Lung (tissue), 12 donors: Measurements from ENCODE around the gene MISP3. TPM values are rescaled to one million over a fixed set of nuclear protein-coding genes. Genes with fewer than 3 reads are reported as not detected.
"Not testable (repeated sequence)": the region's sequence is repeated elsewhere in the genome, so short reads cannot be mapped to it uniquely, and the experiment has no call there.

Experiments
- ATAC-seq: fragments of 200-7000 bp; cut with Tn5 transposase; one replicate; pipeline ENCODE4 v1.9.1; 2020; ENCODE audit warnings: moderate number of reproducible peaks; ENCODE audit not compliant: insufficient read depth, low FRiP score
- DNase-seq, 3 donors: peaks; one replicate each; pipeline ENCODE4 v3.0.0-alpha.2; 2013 to 2017
- H3K27ac ChIP-seq, 2 donors: one replicate each; pipeline ENCODE4 v1.5.1; 2013; ENCODE audit warnings: mild to moderate bottlenecking in 2 of 2, moderate library complexity in 2 of 2, control low read depth in 1 of 2, inconsistent platforms in 1 of 2, low read depth in 1 of 2, low read length in 1 of 2
- H3K27me3 ChIP-seq, 3 donors: one replicate each; pipeline ENCODE4 v1.5.1; 2013; ENCODE audit warnings: low read length in 2 of 3; ENCODE audit not compliant: control insufficient read depth in 3 of 3, insufficient read depth in 3 of 3
- H3K36me3 ChIP-seq, 4 donors: one replicate each; pipeline ENCODE4 v1.5.1; 2013; ENCODE audit warnings: low read length in 4 of 4, mild to moderate bottlenecking in 1 of 4, moderate library complexity in 1 of 4; ENCODE audit not compliant: control insufficient read depth in 4 of 4, insufficient read depth in 4 of 4
- H3K4me1 ChIP-seq, 5 donors: one replicate each; pipeline ENCODE4 v1.5.1; 2013; ENCODE audit warnings: low read length in 5 of 5, mild to moderate bottlenecking in 2 of 5, moderate library complexity in 1 of 5; ENCODE audit not compliant: control insufficient read depth in 5 of 5, insufficient read depth in 5 of 5
- H3K4me3 ChIP-seq: one replicate; pipeline ENCODE4 v1.5.1; 2013; ENCODE audit warnings: mild to moderate bottlenecking, control low read depth, moderate library complexity
- H3K9ac ChIP-seq, 2 donors: one replicate each; pipeline ENCODE4 v1.5.1; 2013; ENCODE audit warnings: low read length in 2 of 2, control low read depth in 1 of 2; ENCODE audit not compliant: insufficient read depth in 1 of 2
- H3K9me3 ChIP-seq, 4 donors: one replicate each; pipeline ENCODE4 v1.5.1; 2013; ENCODE audit warnings: low read length in 3 of 4, mild to moderate bottlenecking in 1 of 4, moderate library complexity in 1 of 4; ENCODE audit not compliant: control insufficient read depth in 4 of 4, insufficient read depth in 3 of 4
- CTCF ChIP-seq: IDR thresholded peaks from 2 replicates; pipeline ENCODE4 v1.5.1; 2012; ENCODE audit warnings: mild to moderate bottlenecking; ENCODE audit errors: control extremely low read depth, extremely low read depth
- WGBS, 2 donors: extraction: QIAGEN DNeasy Blood & Tissue Kit; methylation state at CpG; one replicate each; pipeline ENCODE4 v1.1.7; 2013; 5-methylcytosine and 5-hydroxymethylcytosine counted together
- polyA plus RNA-seq, 2 donors: library from polyadenylated mRNA; stranded (reverse); fragments of 200-250 nt; gene quantifications; one replicate each; pipeline ENCODE4 v1.2.1, GENCODE V29; 2013
- total RNA-seq, 2 donors: library from RNA; depleted of rRNA in 1 of 2; stranded (reverse); fragments of >200 nt in 1 of 2; gene quantifications; one replicate each; pipeline ENCODE4 v1.2.1, GENCODE V29; 2014 to 2021
- donor health status: control.
- donor health status: control.
- donor health status: Bipolar disorder and iron deficiency.
- donor health status: healthy.
- donor health status: DM: yes; HTN: yes; CAD: no.

MISP3 gene
- total and polyA plus RNA-seq, 4 donors: 3.5 to 11.2 (median 7.4) TPM

GRCh38 chr19:14031719-14032480, 40.7 kb upstream of the MISP3 start, which contains the start of gene IL27RA:
TSS of gene IL27RA (plus strand) at chr19:14031762. CDS start at chr19:14031873, 111 bp downstream.
- no peaks in the 10 kb centered on the region for H3K36me3 ChIP-seq
- WGBS, 2 donors: 0% methylated on average over 62 to 63 of the region's 63 CpGs
- no peaks in the 10 kb centered on the region for H3K9me3 ChIP-seq
- DNase-seq (peak; percentile 73 to 80 (median 79)), ATAC-seq (peak; percentile 75)
- peak; percentile 26 for TF ChIP-seq CTCF
- peak within 1 kb of the TSS; percentile 32 to 46 for H3K9ac ChIP-seq
- peaks cover 0 to 11% (median 7%) of the 10 kb centered on the region in 3 donors for H3K27me3 ChIP-seq
- peak within 1 kb of the TSS; percentile 74 for H3K4me3 ChIP-seq
- peaks cover 0 to 7% (median 0%) of the 10 kb centered on the region in 5 donors for H3K4me1 ChIP-seq
- peak within 1 kb of the TSS; percentile 60 to 96 for H3K27ac ChIP-seq

- no peak for DNase-seq
- Histone ChIP-seq H3K27ac (no peak overlapping the region), H3K27me3 (peaks cover 0 to 3% (median 2%) of the 10 kb centered on the region in 3 donors), H3K4me1 (peaks cover 0 to 7% (median 0%) of the 10 kb centered on the region in 5 donors), H3K36me3 (no peaks in the 10 kb centered on the region), H3K4me3 (no peak overlapping the region), H3K9me3 (no peaks in the 10 kb centered on the region), H3K9ac (no peak overlapping the region)
- WGBS, 2 donors: 97% methylated on average over 2 of the region's 2 CpGs
- ATAC-seq: no peak
- TF ChIP-seq CTCF: no peak
Measured at GRCh38 chr19:14033946-14034345, 38.6 kb upstream of the MISP3 start.

- DNase-seq: not testable (repeated sequence)
- 90 to 95% methylated on average over 12 of the region's 12 CpGs for WGBS, 2 donors
Measured at GRCh38 chr19:14035159-14035558, 37.4 kb upstream of the MISP3 start.

GRCh38 chr19:14035706-14036105, 36.9 kb upstream of the MISP3 start:
- H3K27me3 ChIP-seq: no peaks in the 10 kb centered on the region
- WGBS, 2 donors: 85 to 86% methylated on average over 7 of the region's 7 CpGs
- DNase-seq: no peak
- H3K27ac ChIP-seq: no peak overlapping the region
- no peak overlapping the region for H3K9ac ChIP-seq
- ATAC-seq: no peak
- no peaks in the 10 kb centered on the region for H3K9me3 ChIP-seq
- peaks cover 0 to 7% (median 0%) of the 10 kb centered on the region in 5 donors for H3K4me1 ChIP-seq
- H3K36me3 ChIP-seq: peaks cover 0 to 6% (median 0%) of the 10 kb centered on the region in 4 donors
- TF ChIP-seq CTCF: no peak
- no peak overlapping the region for H3K4me3 ChIP-seq

More at GRCh38 chr19:14035159-14035558, 37.4 kb upstream of the MISP3 start:
- H3K9me3 ChIP-seq, H3K9ac ChIP-seq, H3K27ac ChIP-seq, H3K27me3 ChIP-seq, ATAC-seq, H3K4me3 ChIP-seq, H3K36me3 ChIP-seq, H3K4me1 ChIP-seq: not testable (repeated sequence)
